ENCODE measurements around the gene SLC25A17.
"Not testable (repeated sequence)": the region's sequence is repeated elsewhere in the genome, so short reads cannot be mapped to it uniquely, and the experiment has no call there.

The SLC25A17 gene

DNA sequence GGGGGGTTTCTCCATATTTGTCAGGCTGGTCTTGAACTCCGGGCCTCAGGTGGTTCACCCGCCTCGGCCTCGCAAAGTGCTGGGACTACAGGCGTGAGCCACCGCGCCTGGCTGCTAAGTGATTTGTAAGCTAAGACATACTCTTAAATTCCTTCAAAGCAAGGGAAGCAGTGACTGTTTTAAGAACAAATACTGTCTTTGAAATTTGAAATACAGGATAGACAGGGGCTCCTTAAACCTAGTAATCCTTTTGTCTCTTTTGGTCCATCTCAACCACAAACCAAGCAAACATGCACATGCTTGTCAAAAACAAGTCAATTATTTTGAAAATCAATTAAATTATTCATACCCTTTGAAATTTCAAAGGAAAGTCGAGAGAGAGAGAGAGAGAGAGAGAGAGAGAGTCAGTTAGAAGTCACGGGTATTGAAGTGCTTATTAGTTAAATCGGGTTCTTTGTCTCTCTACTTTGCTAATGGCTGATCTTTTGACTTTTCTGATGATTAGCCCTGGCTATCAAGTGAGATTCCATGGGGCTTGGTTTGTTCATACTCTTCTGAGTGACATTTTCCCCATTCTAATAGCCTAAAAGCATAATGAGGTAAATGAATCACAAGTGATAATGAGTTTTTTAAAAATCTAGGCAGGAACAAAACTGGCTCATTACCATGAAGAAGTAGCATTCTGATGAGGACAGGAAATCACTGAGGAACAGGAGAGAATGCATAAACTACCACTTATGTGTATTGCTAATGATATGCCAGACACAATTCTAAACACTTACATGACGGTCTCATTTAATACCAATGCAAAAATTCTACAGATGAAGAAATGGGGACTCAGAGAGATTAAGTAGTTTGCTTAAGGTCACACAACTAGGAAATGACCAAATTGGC, 91.8 kb downstream of the SLC25A17 start:
- TF ChIP-seq CTCF (IDR thresholded peaks at IDR 0.05; ENCODE audit: low read depth, low read length) = no peak
- H3K4me3 ChIP-seq (ENCODE audit: low read depth, low read length) = no peak overlapping the region

DNA sequence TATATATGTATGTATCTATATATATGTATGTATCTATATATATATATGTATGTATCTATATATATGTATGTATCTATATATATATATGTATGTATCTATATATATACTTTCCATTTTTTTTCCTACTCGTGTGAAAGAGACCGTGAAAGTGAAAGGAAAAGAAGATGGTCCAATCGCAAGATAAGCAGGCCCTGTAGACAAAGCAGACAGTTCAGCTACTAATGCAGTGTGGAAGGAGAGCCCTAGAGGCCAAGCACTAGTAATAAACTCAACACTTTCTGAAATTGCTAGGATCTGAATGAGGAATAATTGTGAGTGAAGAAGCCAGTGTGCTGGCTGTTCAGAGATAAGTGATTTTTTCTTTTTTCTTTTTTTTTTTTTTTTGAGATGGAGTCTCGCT, 92.6 kb downstream of the SLC25A17 start:
- H3K4me3 ChIP-seq (ENCODE audit: low read depth, low read length) = no peak overlapping the region
- no peak for TF ChIP-seq CTCF (IDR thresholded peaks at IDR 0.05; ENCODE audit: low read depth, low read length)

- no peak for TF ChIP-seq CTCF (IDR thresholded peaks at IDR 0.05; ENCODE audit: low read depth, low read length)
Measured at GRCh38 chr22:40723396-40723933, 95.7 kb downstream of the SLC25A17 start.

GRCh38 chr22:40721266-40721665, 97.9 kb downstream of the SLC25A17 start:
- no peak overlapping the region for H3K4me3 ChIP-seq (ENCODE audit: low read depth, low read length)
- TF ChIP-seq CTCF (IDR thresholded peaks at IDR 0.05; ENCODE audit: low read depth, low read length) = no peak

More at GRCh38 chr22:40723396-40723933, 95.7 kb downstream of the SLC25A17 start:
- H3K4me3 ChIP-seq (ENCODE audit: low read depth, low read length) = no peak overlapping the region

DNA sequence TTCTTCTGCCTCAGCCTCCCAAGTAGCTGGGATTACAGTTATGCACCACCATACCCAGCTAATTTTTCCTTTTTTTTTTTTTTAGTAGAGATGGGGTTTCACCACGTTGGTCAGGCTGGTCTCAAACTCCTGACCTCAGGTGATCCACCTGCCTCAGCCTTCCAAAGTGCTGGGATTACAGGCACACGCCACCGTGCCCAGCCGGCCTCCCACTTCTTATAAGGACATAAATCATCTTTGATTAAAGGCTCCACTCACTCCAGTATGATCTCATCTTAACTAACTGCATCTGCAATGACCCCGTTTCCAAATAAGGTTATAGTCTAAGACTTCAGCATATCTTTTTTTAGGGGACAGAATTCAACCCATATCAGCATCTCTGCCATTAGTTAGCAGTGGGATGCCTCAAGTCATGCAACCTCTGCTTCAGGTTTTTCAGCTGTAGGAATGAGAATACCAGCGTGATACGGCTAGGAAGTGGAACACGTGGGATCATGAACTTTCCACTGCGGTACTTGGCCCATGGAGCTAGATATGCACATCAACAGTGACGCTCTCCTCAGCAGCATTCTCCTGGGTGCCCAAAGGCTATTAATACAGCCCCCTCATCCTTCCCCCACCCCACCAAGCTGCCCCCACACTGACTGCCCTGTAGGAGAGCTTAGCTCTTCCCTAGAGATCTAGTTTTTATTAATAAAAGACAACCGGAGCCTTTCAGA, 98.4 kb downstream of the SLC25A17 start:
- H3K4me3 ChIP-seq (ENCODE audit: low read depth, low read length) = no peak overlapping the region
- no peak for TF ChIP-seq CTCF (IDR thresholded peaks at IDR 0.05; ENCODE audit: low read depth, low read length)

DNA sequence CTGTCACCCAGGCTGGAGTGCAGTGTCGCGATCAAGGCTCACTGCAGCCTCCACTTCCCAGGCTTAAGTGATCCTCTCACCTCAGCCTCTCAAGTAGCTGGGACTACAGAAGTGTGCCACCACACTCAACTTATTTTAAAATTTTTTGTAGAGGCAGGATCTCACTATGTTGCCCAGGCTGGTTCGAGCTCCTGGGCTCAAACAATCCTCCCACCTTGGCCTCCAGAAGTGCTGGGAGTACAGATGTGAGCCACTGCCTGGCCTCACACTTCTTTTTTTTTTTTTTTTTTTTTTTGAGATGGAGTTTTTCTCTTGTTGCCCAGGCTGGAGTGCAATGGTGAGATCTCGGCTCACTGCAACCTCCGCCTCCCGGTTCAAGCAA, 99.0 kb downstream of the SLC25A17 start:
- not testable (repeated sequence) for H3K4me3 ChIP-seq (ENCODE audit: low read depth, low read length)

Measured in WI38 (cell line).